GM19240 (cell line): ENCODE results near the gene TENM3.

Experiments used
- DNase-seq: peaks from one replicate; pipeline ENCODE4 v3.0.0; 2011; ENCODE audit warnings: low spot score; ENCODE audit not compliant: insufficient read length

Gene TENM3

DNA sequence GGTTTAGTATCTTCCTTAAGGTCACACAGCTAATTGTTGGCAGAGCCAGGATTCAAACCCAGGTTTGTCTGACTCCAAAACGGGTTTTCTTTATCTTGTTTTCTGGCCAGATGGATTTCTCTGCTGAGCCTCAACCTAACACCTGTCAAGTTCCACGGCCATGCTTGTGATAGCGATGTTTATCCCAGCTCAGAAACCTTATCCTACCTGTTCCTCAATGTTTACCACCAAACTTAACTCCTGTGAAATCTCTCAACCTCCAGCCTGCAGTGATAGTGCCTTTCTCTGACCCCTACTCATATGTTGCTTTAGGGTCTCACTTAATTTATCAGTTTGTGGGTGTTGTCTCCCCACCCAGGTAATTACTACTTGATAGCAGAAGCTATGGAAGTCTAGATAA lies 428.0 kb downstream of the TENM3 start:
- DNase-seq = no peak

DNA sequence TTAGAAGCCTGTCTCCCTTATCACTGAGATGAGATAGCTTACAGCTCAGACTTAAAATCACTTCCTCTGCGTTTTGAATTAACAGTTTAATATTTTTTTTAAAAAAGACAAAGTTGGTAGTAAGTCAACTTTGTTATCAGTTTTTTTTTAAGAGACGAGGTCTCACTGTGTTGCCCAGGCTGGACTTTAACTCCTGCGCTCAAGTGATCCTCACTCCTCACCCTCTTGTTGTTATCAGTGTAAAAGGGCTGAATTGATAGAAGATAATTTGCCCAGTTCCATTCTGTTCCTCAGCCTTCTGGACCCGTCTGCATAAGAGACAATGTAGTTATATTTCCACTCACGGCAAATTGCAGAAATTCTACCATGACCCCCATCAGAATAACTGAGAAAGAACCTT lies 428.5 kb downstream of the TENM3 start:
- DNase-seq = no peak

DNA sequence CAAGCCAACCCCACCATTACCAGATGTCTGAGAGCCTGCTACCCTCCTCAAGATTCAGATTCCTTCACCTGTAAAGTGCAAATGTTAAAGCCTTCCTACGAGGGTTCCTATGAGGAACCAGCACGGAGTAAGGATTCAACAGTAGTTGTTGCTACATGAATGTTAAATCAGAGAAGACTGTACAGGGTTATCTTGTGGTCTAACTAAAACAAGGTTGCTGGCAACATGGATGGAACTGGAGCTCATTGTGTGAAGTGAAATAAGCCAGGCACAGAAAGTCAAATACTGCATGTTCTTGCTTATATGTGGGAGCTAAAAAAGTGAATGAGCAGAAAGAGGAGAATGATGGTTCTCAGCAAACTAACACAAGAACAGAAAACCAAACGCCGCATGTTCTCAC lies 435.4 kb downstream of the TENM3 start:
- DNase-seq = no peak

DNA sequence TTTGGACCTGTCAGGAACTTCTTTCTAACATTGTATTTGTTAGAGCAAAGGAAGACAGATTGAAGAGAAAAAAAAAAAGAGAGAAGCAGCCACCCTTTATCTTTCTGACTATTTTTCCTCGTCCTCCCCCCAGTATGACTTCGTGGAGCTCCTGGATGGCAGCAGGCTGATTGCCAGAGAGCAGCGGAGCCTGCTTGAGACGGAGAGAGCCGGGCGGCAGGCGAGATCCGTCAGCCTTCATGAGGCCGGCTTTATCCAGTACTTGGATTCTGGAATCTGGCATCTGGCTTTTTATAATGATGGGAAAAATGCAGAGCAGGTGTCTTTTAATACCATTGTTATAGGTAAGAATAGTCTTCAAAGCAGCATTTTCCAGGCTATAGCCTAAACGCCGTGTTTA lies 436.3 kb downstream of the TENM3 start:
- DNase-seq = no peak

DNA sequence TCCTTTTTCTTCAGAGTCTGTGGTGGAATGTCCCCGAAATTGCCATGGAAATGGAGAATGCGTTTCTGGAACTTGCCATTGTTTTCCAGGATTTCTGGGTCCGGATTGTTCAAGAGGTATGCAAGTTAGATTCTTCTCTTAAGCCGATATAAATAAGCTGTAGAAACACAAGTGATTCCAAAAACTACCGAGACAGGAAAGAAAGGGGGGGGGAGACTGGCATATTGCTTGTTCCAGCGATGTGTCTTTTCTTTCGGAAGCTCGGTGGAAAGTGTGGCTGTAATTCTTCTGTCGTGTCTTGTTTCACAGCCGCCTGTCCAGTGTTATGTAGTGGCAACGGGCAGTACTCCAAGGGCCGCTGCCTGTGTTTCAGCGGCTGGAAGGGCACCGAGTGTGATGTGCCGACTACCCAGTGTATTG lies 437.0 kb downstream of the TENM3 start:
- no peak for DNase-seq

DNA sequence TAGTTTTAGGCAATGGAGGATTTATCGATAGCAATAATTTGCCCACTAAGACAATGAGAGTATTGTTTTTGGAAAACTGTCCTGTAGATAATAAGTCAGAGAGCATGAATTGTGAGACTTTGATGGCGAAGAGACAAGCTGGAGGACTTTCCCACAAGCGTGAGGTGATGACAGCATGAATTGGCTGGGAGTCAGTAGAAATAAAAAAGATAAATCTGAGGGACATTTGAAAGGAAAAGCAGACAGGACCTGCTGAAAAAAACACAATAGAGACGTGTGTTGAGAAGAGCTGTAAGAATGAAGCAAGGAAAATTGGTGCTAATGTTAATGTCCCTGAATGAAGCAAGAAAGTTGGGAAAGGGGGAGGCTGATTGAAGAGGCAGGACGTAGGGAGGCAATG lies 440.5 kb downstream of the TENM3 start:
- no peak for DNase-seq

DNA sequence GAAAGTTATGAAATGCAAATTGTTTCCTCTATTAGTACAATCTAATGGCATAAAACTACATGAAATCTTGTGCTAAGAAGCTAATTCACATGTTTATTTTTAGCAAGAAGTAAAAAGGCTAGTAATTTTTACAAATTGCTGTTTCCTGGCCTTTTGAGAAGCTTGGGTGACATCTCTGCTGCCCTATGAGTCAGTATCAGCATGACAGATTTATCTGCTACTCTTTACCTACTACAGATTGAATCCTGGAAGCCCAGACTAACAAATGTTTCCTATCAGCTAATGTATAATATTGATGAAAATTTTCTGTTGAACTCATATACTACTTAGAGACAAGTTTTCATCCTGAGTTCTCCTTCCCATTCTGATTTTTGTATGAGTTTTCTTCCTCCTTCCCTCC lies 441.6 kb downstream of the TENM3 start:
- DNase-seq = no peak

DNA sequence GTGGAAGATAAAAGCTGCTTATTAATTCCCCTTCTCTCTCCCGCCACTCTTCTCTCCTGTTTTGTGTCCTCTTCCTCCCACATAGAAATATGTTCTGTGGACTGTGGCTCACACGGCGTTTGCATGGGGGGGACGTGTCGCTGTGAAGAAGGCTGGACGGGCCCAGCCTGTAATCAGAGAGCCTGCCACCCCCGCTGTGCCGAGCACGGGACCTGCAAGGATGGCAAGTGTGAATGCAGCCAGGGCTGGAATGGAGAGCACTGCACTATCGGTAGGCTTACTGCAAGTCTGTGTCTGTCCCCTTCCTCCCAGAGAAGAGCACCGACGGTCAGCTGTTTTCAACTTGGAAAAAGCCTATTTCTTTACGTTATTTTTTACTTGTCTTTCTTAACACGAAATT lies 444.9 kb downstream of the TENM3 start:
- DNase-seq = no peak

DNA sequence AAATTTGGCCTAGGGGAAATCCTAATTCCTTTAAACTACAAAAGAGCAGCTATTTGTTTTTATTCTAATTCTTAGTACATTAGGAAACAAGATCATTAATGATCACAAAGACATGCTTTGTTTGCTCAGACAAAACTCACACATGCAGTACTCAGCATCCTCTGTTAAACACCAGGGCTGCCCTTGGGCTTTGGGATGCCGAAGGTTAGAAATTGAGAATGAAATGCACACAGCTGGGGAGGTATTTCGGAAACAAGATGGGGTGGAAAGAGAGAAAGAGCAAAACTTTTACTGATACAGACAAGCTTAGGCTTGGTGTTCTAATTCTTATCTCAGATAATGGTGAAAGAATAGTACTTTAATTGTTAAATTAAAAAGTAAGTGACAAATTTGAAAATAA lies 451.3 kb downstream of the TENM3 start:
- no peak for DNase-seq

DNA sequence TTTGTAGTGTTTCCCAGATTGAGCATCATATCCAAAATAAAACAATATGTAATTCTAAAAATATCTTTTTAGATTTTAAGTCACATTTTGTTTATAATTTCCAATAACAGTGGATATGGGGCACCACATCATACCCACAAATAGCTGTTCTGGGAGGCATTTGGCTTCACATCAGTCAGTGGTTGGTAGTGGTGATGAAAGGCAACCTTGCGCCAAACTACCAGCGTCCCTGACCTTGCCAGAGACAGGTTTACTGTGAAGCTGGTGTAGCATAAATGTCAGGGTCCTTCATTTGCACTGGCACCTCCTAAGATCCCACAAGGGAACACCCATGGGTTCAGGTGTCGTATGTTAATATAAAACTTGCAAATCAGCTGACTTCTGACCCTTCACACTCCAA lies 451.8 kb downstream of the TENM3 start:
- DNase-seq = no peak

DNA sequence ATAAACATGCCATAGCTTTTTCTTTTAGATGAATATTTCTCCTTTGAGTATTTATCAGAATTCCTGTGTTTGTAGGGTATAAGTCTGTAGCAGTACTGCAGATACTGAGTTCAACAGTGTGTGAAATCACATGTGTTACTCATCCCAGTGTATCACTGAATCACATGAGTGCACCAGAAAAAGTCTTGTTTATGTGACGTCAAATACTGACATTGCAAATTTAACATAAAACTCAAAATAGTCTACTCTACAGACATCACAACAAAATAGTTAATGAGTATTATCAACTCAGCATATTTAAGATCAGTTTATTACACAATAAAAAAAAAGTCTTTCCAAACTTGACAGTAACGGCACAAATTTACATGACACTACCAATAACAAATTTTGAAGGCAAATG lies 452.6 kb downstream of the TENM3 start:
- DNase-seq = no peak

DNA sequence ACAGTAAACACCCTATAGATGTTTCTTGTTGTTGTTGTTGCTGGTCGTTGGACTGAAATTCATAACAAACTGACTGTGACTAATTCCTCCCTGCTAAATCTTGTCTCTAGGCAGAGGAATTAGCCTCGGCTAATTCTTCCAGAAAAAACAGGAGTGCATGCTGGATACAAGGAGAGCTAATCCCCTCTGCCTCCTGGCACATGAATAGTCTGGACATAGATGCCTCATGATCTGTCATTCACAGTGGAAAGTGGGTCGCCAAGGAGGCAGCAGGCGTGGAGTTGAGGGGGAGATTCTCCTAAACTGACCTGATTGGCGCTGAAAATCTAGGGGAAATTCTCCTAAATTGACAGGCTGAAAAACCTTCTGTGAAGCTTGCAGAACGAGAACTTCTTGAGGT lies 453.9 kb downstream of the TENM3 start:
- DNase-seq = no peak

DNA sequence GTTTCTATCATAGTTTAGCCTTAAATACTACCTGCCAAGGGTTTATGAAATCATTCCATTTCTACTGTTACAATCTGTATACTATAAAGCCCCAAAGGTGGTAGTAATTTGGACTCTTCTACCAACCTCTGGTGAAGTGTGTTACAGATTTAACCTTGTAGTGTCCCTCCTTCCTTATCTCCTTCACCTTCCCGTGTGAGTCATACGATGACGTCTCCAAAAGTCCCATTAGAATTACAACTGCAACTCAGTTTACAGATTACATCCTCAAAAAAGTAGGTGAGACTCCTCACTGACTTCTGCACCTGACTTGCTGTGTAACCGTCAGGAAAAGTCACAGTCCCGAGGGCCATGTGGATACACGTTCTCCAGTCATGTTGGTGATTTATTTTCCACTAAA lies 455.0 kb downstream of the TENM3 start:
- no peak for DNase-seq

DNA sequence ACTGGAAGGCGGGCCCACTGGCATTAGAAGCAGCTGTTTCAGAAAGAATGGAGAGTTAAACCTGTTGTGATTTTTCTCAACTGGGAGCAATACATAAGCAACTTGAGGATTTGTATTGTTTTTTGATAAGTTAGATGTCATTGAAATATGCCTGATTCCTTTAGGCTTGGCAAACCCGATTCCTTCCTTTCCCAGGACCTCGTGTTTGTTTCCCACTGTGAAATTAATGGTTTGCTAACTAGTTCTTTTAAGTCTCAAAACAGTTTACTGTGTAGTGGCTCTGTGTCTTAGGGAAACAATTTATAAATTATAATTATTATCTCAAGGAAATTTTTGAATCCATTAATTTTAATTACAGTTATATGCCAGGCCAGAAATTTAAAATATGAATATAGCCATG lies 456.0 kb downstream of the TENM3 start:
- DNase-seq = no peak

DNA sequence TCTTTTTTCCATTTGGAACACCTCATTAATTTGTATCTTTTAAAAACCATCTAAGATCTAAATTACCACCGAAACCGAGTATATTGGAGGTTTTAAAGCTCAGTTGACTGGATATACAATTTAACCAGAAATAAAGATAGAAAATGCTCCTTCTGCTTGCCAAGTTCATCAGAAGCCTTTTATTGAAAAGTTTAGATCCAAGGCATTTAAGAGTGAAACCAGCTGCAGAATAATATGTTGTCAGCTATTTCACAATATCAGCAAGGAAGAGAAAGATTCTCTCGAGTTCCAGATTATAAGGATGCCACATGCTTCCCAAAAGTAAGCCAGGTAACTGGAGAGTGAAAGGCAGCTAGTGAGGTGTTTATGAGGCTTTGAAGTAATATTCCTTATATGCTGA lies 456.6 kb downstream of the TENM3 start:
- DNase-seq = no peak

DNA sequence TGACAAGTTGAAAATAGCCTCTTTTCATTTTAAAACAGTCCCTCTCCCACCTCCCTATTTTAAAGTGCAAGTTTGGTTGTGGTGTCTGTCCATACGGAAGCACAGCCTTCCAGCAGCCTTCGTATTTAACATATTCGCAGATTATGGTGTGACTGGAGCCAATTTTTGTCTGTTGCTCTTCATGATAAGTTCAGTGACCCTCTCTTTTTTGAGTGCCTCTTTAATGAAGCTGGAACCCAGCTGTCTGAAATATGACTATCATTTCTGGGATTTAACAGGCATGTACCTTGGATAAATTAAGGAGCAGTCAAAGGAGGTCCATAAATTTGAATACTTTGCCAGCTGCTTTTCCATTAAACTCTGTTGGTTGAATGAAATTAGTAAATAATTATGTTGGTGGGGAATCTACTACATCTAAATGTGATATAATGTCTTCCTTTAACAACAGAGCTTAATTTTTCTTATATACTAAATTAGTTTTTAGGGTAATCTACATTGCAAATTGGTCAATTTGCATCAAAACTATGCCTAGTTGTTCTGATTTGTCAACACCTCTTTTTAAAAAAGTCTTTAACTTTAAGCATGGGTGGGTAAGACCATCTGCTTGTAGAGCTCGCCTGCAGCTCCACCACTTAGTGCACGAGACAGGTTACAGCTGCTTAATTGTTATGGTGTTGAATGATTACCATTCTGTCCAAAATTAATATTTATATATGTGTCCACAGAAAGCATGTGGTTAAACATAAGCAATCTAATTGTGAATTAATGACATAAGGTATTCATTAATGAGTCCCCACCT lies 457.4 kb downstream of the TENM3 start:
- DNase-seq = no peak

DNA sequence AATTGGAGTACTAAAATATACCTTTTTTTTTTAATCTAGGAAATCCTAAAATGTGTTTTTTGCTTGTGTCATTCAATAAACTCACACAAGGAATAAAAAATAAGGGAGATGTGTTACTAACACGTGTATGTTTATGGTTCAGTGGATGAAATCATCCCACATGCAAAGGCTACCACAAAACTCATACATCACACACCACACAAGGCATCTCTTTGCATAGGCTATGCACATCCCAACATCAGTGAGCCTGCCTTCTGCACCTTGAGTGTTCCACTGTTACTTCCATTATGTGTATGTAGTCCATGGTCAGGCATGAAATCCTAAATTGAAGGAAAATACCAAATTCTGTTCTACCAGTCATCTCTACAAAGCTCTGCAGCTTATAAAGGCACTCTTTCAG lies 460.9 kb downstream of the TENM3 start:
- no peak for DNase-seq

DNA sequence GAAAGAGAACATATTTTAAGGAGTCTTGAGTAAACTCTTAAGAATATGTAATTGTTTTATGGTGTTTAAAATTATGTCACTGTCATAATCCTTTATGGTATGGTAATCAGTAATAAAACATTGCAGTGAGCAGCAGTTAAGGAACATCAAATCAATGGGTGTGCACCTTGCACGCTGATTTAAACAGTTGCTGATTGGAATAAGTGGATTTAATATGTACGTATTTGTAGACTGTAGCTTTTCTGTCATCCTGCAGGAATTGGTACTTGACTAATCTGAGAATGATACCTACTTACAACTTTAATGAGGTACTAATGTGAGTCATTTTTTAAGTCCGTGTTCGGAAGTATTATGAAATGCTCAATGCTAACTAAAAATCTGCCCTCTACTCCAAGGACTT lies 461.7 kb downstream of the TENM3 start:
- no peak for DNase-seq

DNA sequence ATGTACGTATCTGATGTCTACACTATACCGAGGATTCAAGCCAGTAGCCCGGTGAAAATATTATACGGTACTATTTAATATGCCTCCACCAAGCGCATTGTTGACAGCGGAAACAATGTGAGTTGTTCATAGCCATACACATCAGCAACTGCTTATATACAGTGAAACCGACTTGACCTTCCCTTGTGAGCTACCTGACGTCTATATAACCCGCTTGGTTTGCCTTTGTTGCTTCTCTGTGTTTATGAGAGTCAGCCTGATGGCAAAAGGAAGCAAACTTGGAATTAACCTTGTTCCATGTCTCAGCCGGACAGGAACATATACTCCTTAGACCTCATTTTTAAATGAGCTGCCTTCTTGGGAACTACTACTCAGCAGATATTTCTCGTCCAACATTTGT lies 462.2 kb downstream of the TENM3 start:
- DNase-seq = no peak

DNA sequence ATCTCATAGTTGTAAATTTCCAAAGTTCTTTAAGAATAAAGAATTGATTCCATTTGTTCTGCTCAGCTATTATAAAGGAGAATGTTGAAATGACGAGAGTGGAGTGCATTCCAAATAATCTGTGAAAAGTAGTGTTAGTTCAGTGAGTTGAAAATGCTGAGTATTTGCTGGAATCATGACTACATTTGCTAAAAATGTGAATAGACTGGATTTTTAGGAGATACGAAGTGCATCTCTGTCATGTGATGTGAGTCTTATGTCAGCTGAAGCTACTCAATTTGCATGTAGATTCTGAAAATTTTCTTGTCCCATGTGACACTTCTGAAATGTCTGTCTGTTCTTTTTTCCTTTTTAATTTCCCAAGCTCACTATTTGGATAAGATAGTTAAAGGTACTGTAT lies 468.0 kb downstream of the TENM3 start:
- no peak for DNase-seq

DNA sequence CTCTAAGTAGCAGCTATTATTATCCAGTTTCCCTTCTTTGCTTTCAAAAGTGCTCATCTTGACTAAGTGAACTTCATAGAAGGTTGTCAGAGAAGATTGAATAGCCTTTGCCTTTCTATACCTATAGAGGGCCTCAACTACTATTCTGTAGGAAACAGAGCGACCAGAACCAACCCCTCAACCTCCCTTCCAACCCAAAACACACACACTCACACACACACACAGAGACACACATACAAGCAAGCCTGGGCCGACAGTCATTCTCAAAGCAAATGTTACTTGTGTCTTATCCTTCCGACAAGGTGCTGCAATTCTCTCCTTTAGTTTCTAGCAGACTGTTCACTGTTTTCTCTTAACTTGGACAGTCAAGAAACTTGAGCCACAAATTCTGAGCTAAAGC lies 472.3 kb downstream of the TENM3 start:
- no peak for DNase-seq

DNA sequence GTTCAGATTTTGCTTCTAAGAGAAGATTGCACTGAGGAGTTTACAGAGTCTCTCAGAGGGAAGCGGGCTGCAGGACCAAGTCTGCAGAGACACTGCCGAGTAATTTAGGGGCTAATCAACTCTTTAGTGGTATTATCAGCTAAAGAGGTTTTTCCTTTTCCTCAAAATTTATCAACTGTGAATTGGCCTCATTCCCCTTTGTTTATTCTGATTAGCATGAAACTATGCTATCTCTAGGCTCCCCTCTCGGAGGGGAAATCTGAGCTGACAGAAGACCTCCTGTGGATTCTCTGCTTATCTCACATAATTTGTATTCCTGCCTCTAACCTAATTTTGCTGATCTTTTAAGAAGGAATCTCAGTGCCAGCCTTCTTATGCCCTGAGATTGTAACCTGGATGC lies 473.0 kb downstream of the TENM3 start:
- no peak for DNase-seq

DNA sequence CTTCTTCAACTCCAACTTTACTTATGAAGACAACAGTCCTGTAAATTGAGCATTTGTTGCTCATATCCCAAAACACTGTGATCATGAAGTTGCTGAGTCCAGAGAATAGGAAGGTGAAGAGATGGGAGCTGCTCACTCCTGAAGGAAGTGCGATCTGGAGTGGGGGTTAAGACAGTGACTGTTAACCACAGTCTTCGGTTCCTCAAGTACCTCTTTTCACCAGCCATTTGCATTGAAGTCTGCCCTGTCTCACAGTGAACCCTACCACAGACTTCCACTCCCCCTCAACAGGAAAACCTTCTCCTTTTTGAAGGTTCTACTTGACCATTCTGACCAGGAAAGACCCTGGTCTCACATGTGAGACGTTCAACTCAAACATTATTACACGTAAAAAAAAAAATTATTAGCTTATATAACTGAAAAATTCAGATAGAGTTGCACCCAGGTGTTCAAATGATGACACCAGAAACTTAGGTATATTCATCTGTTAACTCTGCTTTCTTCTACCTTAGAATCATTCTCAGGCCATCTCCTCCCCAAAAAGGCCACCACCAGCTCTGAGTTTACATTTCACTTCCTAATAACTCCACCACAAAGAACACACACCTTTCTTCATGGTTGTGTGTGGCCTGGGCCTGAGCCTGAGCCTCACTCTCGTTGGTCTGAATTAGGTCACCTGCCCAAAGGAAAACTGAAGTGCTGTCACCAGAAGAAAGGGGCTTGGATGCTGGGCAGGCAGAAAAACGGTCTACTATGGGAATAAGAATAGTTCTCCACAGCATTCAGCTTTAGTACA lies 474.8 kb downstream of the TENM3 start:
- DNase-seq = no peak
